Heart left ventricle (tissue), 16 donors: ENCODE measurements around the gene DYTN. TPM values are rescaled to one million over a fixed set of nuclear protein-coding genes. Genes with fewer than 3 reads are reported as not detected.
A peak's percentile ranks its signal among the peaks of the same experiment; 100 is the strongest.

Experiments used
- ATAC-seq, 4 donors: fragments of 200-7000 bp; cut with Tn5 transposase; one replicate each; pipeline ENCODE4 v1.9.1; 2020 to 2022; ENCODE audit warnings: moderate library complexity in 4 of 4, mild to moderate bottlenecking in 3 of 4, moderate number of reproducible peaks in 1 of 4
- DNase-seq, 5 donors: peaks; one replicate each; pipeline ENCODE4 v3.0.0-alpha.2; 2020
- H3K27ac ChIP-seq, 12 donors: fragments of 200-600 bp; sonication (generic) in 4 of 12; one replicate each; pipeline versions ENCODE4 v1.5.0 to v1.8.0; 2016 to 2022; ENCODE audit warnings: mild to moderate bottlenecking in 2 of 12
- H3K27me3 ChIP-seq, 9 donors: fragments of 200-600 bp; sonication (generic) in 2 of 9; one replicate each; pipeline versions ENCODE4 v1.5.1 to v1.8.0; 2016 to 2022; ENCODE audit warnings: mild to moderate bottlenecking in 3 of 9
- H3K36me3 ChIP-seq, 9 donors: fragments of 200-600 bp; sonication (generic) in 2 of 9; one replicate each; pipeline versions ENCODE4 v1.5.0 to v1.8.0; 2018 to 2022; ENCODE audit warnings: mild to moderate bottlenecking in 2 of 9
- H3K4me1 ChIP-seq, 12 donors: fragments of 200-600 bp; sonication (generic) in 4 of 12; one replicate each; pipeline versions ENCODE4 v1.5.0 to v1.8.0; 2016 to 2022; ENCODE audit warnings: mild to moderate bottlenecking in 3 of 12
- H3K4me3 ChIP-seq, 12 donors: fragments of 200-600 bp; sonication (generic) in 4 of 12; one replicate each; pipeline versions ENCODE4 v1.5.0 to v1.8.0; 2017 to 2022; ENCODE audit warnings: mild to moderate bottlenecking in 9 of 12, moderate library complexity in 4 of 12
- H3K9me3 ChIP-seq, 12 donors: fragments of 200-600 bp; sonication (generic) in 4 of 12; one replicate each; pipeline versions ENCODE4 v1.5.0 to v1.8.0; 2016 to 2022; ENCODE audit warnings: mild to moderate bottlenecking in 1 of 12
- CTCF ChIP-seq, 12 donors: fragments of 200-600 bp; sonication (generic) in 4 of 12; IDR thresholded peaks; one replicate each; pipeline versions ENCODE4 v1.5.0 to v1.8.0; 2018 to 2022; ENCODE audit warnings: antibody characterized with exemption in 12 of 12, mild to moderate bottlenecking in 5 of 12
- POLR2A ChIP-seq, 2 donors: fragments of 450-650 bp; IDR thresholded peaks; one replicate each; pipeline ENCODE4 v1.6.1; 2017; ENCODE audit warnings: antibody characterized with exemption in 2 of 2, mild to moderate bottlenecking in 2 of 2, moderate library complexity in 2 of 2
- WGBS, 4 donors: extraction: QIAGEN DNeasy Blood & Tissue Kit in 2 of 4; methylation state at CpG; one replicate each; pipeline versions ENCODE4 v1.1.5 to v1.1.7; 2013 to 2018; 5-methylcytosine and 5-hydroxymethylcytosine counted together
- intact Hi-C, 10 donors: fragments of 100-400 bp; cut with DNase I; formaldehyde crosslinking; loops; one replicate each; pipeline versions ENCODE4 v1.11.1 to v1.14.2; 2022
- polyA plus RNA-seq, 2 donors: library from polyadenylated mRNA; stranded (reverse); fragments of 200-250 nt; gene quantifications; one replicate each; pipeline ENCODE4 v1.2.3, GENCODE V29; 2013
- total RNA-seq, 9 donors: library from RNA; depleted of rRNA in 2 of 9; stranded (reverse); fragments of >200 nt in 2 of 9; fragmentation: NEBNext Ultra II Directional in 3 of 9; extraction: Animal tissue kit (Norgen Biotek cat#: 25700) in 3 of 9; gene quantifications; one replicate each; pipeline versions ENCODE4 v1.1.0 to v1.2.4, GENCODE V29; 2016 to 2023
- donor health status: ischemic (EF 13 %, LVEDD 7.1; RV severe dilation, severe dysfunction).
- donor health status: healthy with polysubstance abuse.
- donor health status: DM: no; HTN: yes; CAD: no.
- donor health status: DM: no; HTN: no; CAD: no.
- donor health status: ischemic (EF 25% LVEDD 6.9; RV normal size, moderate dysfunction).
- donor health status: ischemic (EF 25% LVEDD 5.7; RV mildly dilated, moderate dysfunction).
- donor health status: healthy.
- donor health status: DM: yes; HTN: yes; CAD: no.
- donor health status: ischemic (EF 35%, LVEDD 5.7; RV mildly dilated, moderate dysfunction).
- donor health status: nonischemic (EF 11% LVEDD 7.7; RV severe dilation, severe dysfunction).
- donor health status: DM: yes; HTN: yes; CAD: no.
- donor health status: PGD.
- donor health status: ischemic (EF 29% LVEDD 5.4; RV normal size, mild dysfunction).
- donor health status: nonischemic (EF 23%, LVEDD 6.1; RV moderate dilation, normal function).

Gene DYTN
- total and polyA plus RNA-seq, 11 donors, result not detected

DNA sequence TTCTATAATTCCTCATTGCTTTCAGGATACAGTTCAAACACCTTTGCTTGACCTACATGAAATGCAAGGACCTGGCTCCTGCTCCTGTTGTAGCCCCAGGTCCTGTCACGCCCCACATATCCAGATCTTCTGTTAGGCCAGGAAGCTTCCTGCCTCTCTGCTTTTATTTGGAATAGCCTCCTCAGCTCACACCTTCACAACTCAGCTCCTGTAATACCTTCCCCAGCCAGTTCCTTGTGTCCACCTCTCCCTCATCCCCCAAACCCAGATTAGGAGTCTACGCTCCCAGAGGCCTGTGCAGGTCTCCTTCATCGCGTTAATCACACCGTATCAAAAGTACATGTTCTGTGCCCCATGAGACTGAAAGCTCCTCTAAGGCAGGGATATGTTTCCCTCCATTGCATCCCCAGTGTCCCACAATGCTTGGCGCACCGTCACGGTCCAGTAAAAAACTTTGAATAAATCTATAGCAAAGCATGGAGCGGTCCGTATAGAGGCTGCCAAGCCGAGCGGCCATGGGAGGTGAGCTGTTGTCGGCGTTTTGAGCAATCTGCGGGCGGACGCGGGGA is 46.6 kb upstream of the DYTN start:
- TF ChIP-seq POLR2A (IDR thresholded peaks at IDR 0.05) (no peak), CTCF (IDR thresholded peaks at IDR 0.05) (no peak)
- H3K4me3 ChIP-seq, result peak overlapping the region; percentile 68 to 97 (median 84)
- H3K27ac ChIP-seq, result peak overlapping the region; percentile 82 to 95 (median 89)
- peaks cover 0 to 30% (median 17%) of the 10 kb centered on the region in 9 donors for H3K36me3 ChIP-seq
- 8 to 13% (median 8%) methylated on average over 16 to 18 of the region's 18 CpGs for WGBS, 4 donors
- H3K4me1 ChIP-seq, result peaks cover 3 to 43% (median 35%) of the 10 kb centered on the region in 12 donors
- DNase-seq (no peak), ATAC-seq (peak in 1 of 4 donors; percentile 12)
- H3K27me3 ChIP-seq, result peaks cover 0 to 3% (median 0%) of the 10 kb centered on the region in 9 donors
- intact Hi-C loops, result loop anchor here in 2 of 10 donors (5.0 to 10.0 kb wide), 3 partner anchors 72 to 950 kb away; partner anchors contain the start of gene CCNYL1 (in 1 of the 2)
- H3K9me3 ChIP-seq, result no peaks in the 10 kb centered on the region

GRCh38 chr2:206756816-206757215 is 38.6 kb upstream of the DYTN start:
- Histone ChIP-seq H3K27ac (no peak overlapping the region), H3K36me3 (no peaks in the 10 kb centered on the region), H3K27me3 (no peaks in the 10 kb centered on the region), H3K4me1 (no peaks in the 10 kb centered on the region), H3K9me3 (no peaks in the 10 kb centered on the region), H3K4me3 (no peak overlapping the region)
- no peak for TF ChIP-seq CTCF (IDR thresholded peaks at IDR 0.05)
- TF ChIP-seq POLR2A (IDR thresholded peaks at IDR 0.05), result no peak
- intact Hi-C loops, result no loop called here
- no peak for DNase-seq
- no peak for ATAC-seq
- WGBS, 4 donors, result 42 to 52% (median 45%) methylated on average over 1 of the region's 1 CpG

GRCh38 chr2:206740800-206741199 is 22.6 kb upstream of the DYTN start:
- no peaks in the 10 kb centered on the region for H3K27me3 ChIP-seq
- intact Hi-C loops, result no loop called here

DNA sequence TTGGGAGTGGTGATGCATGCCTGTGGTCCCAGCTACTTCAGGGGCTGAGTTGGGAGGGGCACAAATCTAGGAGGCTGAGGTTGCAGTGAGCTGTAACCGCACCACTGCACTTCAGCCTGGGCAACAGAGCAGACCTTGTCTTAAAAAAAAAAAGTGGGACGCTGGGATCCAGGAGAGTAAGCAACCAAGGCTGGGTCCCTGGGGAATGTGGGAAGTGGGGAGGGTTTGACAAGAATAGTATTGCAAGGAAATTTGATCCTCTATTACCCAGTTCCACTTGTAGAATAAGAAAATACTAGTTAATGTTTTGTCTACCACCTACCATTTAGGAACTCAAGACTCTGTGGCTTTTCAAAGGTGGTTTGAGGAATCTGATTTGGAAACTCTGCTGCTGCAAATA is 21.1 kb upstream of the DYTN start:
- no peaks in the 10 kb centered on the region for H3K4me1 ChIP-seq

More at GRCh38 chr2:206740800-206741199, 22.6 kb upstream of the DYTN start:
- no peak overlapping the region for H3K27ac ChIP-seq
- H3K36me3 ChIP-seq, result no peaks in the 10 kb centered on the region
- WGBS, 4 donors, result 50 to 69% (median 57%) methylated on average over 2 of the region's 2 CpGs
- DNase-seq (no peak), ATAC-seq (no peak)
- TF ChIP-seq POLR2A (IDR thresholded peaks at IDR 0.05) (no peak), CTCF (IDR thresholded peaks at IDR 0.05) (no peak)
- no peaks in the 10 kb centered on the region for H3K9me3 ChIP-seq
- H3K4me1 ChIP-seq, result no peaks in the 10 kb centered on the region
- no peak overlapping the region for H3K4me3 ChIP-seq

More for the DNA sequence above, 21.1 kb upstream of the DYTN start:
- intact Hi-C loops, result no loop called here
- WGBS, 4 donors, result 59 to 74% (median 73%) methylated on average over 2 of the region's 2 CpGs
- ATAC-seq (no peak), DNase-seq (no peak)
- no peaks in the 10 kb centered on the region for H3K36me3 ChIP-seq
- H3K4me3 ChIP-seq, result no peak overlapping the region
- H3K9me3 ChIP-seq, result no peaks in the 10 kb centered on the region
- H3K27me3 ChIP-seq, result no peaks in the 10 kb centered on the region
- no peak overlapping the region for H3K27ac ChIP-seq
- TF ChIP-seq POLR2A (IDR thresholded peaks at IDR 0.05) (no peak), CTCF (IDR thresholded peaks at IDR 0.05) (no peak)
